ENCODE data around the gene MSI2.

MSI2 gene

DNA sequence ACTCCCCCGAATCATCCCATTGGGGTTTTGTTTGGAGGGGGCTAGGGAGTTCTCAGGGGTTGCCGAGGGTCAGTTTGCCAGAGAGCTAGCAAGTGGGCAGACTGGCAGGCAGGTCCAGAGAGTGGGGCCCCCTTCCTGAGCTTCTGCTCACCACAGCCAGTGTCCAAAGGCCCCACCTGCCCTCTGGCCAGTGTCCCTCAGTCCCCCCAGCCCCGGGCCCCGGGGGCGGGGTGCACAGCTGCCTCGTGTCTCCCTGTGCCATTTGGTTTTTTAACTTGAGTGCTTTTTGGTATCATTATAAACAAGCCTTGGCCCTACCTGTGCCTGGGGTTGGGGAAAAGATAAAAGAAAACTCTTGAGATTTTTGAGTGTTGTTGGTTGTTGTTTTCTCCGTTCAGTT lies 397.0 kb downstream of the MSI2 start:
- no peak for DNase-seq

DNA sequence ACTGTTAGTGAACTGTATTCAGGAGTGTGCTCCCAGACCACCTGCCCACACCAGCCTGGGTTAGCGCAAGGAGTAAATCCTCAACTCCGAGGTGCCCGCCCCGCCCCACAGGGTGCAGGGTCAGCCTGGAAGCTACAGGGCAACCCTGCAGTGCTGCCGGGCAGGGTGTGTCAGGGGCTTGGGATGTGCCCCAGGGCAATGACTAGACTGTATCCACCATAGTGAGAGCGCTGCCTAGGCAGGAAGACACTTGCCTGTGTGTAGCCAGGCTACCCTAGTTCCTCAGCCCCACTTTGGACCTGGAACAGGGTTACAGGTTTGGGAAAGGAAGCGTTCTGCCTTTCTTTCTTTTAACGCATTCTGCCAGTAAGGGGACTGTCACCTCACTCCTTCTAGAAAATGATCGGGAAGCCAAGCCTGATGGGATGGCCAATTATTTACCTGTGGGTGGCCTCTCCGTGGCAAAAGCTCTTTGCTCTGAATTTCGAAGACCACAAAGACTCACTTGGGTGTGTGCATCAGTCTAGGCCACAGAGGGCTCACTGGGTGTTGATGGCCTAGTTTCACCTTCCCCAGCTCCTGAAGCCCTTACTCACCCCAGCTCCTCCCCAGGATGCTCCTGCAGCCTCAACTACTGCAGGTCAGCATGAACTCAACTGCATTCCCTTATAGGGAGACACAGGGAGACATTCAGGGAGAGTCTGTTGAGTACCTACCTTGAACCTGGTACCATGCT lies 397.9 kb downstream of the MSI2 start:
- no peak for DNase-seq

- DNase-seq, result no peak
Observed at GRCh38 chr17:57655553-57655952, 399.2 kb downstream of the MSI2 start.

DNA sequence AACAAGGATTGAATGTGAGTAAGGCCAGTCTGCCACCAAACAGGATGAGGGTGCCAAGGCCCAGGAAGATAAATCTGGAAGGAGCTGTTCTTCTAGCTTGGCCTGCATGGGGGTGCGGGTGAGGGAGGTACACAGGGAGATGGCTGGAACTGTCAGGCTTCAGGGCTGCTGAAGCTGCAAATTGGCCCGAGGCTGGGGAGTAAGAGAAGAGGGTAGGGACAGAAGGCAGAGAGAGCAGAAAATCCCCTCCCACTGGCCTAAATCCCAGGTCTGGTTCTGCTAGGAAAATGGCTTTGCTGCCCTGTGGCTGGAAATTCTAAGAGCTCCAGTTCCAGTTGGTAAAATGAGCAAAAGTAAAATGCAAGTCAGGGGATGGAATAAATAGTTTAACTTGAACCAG lies 400.9 kb downstream of the MSI2 start:
- DNase-seq, result no peak

DNA sequence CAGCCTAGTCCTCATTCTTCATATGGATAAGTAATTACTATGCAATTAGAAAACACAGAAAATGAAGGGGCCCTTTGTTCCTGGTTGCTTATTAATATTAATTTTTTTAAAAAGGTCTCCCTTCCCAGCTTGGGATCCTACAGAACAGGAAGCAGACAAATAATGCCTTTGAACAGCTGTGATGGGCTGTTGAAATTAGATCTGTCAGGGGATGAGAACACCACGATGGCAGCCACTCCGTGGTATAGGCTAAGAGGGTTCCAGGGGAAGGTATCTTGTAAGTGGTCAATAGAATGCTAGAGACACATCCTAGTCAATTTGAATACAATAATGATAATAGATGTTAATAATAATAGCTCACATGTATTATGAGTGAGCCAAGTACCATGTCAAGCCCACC lies 405.7 kb downstream of the MSI2 start:
- DNase-seq, result no peak

- peak; percentile 43 for DNase-seq
Observed at GRCh38 chr17:57662644-57663308, 406.5 kb downstream of the MSI2 start.

GRCh38 chr17:57663326-57664070 lies 407.2 kb downstream of the MSI2 start:
- DNase-seq, result no peak

GRCh38 chr17:57665128-57665527 lies 408.8 kb downstream of the MSI2 start:
- no peak for DNase-seq

DNA sequence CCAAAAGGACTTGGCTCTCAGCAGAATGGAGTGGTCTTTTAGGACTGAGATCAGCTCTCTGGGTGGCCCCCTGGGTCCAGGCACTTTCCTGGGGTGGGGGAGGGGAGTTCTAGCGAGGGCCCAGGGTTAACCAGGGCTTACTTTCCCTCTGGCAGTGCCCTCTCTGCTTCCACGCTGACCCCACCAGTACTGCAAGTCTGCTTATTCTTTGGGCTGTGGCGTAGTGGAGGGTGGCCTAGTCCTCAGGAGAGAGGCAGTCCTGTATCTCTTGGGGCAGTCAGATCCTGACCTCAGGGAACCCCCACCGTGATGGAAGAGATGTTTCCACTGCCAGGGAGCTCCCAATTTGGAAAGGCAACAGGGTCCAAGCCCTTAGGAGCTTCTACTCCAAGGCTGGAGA lies 409.4 kb downstream of the MSI2 start:
- no peak for DNase-seq

GRCh38 chr17:57666201-57666870 lies 410.0 kb downstream of the MSI2 start:
- DNase-seq, result no peak

GRCh38 chr17:57666946-57667345 lies 410.6 kb downstream of the MSI2 start:
- DNase-seq, result no peak

DNA sequence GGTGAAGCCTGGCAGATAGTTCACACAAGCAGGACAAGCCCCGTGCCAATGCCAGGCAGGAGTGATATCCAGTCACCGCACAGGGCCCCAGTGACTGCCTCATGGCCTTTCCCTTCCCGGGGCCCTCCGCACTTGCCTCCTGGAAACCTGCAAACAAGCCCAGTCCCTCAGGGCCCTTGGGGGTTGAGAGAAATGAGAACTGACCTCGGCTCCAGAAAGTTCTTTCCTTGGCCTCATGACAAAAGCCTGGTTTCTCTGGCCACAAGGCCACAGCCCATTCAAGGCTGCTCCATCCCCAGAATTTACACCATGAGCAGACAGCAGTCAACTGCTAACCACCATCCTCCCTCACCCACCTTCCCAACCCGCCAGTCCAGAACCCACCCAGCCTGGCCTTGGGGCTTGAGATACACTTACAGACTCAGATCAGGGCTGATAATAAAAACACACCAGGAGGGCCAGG lies 411.2 kb downstream of the MSI2 start:
- no peak for DNase-seq

GRCh38 chr17:57668332-57668731 lies 412.0 kb downstream of the MSI2 start:
- no peak for DNase-seq

DNA sequence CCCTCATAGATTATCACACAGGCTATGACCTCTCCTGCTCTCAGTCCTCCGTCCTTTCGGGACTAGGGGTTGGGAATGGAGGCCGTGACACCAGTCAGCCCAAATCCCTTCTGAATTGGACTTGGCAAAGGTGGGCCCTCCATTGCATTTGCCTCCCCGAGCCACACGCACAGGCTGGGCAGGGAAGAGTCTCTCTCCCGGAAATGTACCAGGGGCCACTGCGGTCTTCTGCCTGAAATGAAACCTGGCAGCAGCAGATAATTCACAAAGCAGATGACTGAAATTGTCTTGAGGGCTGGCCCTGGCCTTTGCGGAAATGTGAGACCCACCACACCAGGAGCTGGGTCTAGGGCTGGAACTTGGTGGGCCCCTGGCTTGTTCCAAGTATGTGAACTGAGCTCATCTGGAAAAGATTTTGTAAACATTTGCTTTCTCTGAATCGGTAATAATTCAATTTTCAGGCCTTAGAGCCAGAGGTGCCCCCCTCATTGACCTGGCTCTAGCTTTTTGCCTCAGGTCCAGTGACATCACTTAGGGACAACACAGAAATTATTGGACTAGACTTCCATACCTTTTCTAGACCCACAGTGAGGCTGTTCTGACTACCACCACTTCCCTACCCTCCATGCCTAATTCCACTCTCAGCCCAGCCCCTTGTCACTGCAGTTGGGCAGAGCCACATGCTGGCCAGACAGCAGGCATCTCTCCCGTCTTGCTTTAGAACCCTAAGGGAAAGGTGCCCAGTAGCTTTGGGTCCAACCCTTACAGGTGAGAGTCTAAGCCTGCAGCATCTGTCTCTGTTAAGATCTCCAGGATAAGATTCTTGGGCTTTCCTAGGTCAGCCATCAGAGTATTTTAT lies 413.6 kb downstream of the MSI2 start:
- no peak for DNase-seq

DNA sequence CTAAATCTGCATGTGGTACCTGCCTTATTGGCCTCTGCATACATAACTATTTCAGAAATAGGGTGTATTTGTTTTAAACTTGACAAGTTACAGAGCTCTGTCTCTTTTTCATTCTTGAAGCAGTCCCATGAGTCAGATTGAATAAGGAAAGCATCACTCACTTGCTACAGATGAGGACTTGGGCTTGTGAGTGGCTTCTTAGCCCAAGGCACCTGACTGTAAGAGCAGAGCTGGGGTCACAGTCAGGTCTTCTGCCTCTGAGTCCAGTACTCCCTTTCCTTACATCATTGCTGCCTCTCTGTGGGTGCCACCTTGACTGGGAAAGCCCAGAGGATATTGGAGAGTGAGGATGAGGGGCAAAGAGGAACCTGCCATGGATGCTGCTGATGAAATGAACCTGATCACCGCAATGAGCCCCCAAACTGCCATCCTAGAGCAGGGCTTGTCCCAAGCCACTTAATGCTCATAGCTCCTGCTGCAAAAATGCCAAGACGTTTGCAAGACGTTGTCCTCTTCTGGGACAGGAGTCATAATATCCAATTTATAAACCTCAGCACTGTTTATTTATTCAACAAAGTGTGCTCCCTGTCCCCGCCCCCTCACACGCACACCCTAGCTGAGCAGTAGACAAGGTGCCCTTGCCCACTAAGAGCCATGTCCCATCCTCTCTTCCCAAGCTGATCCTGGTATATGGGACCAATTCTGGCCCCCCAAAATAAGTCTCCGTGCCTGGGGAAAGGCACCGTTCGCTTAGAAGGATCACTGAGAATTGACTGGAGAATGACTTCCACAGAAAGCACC lies 414.6 kb downstream of the MSI2 start:
- no peak for DNase-seq

- DNase-seq, result peak; percentile 75
Observed at GRCh38 chr17:57671667-57672632, 415.6 kb downstream of the MSI2 start.

- no peak for DNase-seq
Observed at GRCh38 chr17:57672971-57673370, 416.6 kb downstream of the MSI2 start.

DNA sequence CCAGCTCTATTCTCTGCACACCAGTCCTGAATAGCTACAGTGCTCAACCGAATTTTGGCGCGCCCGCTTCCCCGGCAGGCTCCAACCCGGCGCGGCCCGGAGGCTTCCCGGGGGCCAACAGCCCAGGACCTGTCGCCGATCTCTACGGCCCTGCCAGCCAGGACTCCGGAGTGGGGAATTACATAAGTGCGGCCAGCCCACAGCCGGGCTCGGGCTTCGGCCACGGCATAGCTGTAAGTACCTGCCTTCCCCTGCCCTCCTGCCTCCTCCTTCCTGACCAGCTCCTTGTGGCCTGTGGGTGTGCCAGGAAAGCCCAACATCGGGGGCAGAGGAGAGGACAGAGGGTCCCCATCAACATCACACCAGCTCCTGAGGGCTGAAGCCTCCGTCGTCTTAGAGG lies 418.6 kb downstream of the MSI2 start:
- DNase-seq, result no peak

- DNase-seq, result no peak
Observed at GRCh38 chr17:57675427-57676387, 419.4 kb downstream of the MSI2 start.

All from CD4-positive, alpha-beta T cell treated with Interleukin-6 for 4 hours (primary cell).